Measurements from ENCODE around the gene CBFA2T2. TPM values are rescaled to one million over a fixed set of nuclear protein-coding genes. Genes with fewer than 3 reads are reported as not detected.

Gene CBFA2T2
- total RNA-seq, 6 donors from 2014 or later: 10.0 to 35.6 (median 16.2) TPM

DNA sequence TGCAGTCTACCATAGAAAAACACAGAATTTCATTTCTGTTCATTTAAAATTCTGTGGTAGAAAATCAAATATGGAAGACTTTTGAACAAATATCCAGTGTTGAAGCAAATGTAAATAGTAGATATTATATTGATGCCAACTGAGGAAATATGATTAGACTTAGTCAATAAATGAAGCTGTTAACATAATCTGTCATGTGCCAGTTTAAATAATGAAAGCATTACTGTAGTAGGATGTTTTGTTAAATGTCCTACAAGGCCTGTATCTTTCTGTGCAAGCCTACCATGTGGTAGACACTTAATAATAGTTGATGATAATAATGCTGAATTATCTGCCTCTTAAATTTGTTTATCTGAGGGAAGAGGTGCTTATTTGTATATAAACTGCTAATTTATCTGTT lies 55.9 kb downstream of the CBFA2T2 start:
- Histone ChIP-seq H3K36me3 (peaks cover 0 to 1% (median 0%) of the 10 kb centered on the region in 4 donors), H3K27me3 (no peaks in the 10 kb centered on the region), H3K4me1 (no peaks in the 10 kb centered on the region), H3K9me3 (no peaks in the 10 kb centered on the region), H3K4me3 (no peak overlapping the region), H3K27ac (no peak overlapping the region)
- DNase-seq (no peak), ATAC-seq (ENCODE audit: low FRiP score in 2 of 2) (no peak)
- TF ChIP-seq, protein P1, sequence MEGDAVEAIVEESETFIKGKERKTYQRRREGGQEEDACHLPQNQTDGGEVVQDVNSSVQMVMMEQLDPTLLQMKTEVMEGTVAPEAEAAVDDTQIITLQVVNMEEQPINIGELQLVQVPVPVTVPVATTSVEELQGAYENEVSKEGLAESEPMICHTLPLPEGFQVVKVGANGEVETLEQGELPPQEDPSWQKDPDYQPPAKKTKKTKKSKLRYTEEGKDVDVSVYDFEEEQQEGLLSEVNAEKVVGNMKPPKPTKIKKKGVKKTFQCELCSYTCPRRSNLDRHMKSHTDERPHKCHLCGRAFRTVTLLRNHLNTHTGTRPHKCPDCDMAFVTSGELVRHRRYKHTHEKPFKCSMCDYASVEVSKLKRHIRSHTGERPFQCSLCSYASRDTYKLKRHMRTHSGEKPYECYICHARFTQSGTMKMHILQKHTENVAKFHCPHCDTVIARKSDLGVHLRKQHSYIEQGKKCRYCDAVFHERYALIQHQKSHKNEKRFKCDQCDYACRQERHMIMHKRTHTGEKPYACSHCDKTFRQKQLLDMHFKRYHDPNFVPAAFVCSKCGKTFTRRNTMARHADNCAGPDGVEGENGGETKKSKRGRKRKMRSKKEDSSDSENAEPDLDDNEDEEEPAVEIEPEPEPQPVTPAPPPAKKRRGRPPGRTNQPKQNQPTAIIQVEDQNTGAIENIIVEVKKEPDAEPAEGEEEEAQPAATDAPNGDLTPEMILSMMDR (IDR thresholded peaks at IDR 0.05): no peak
- no peak for TF ChIP-seq EP300 (IDR thresholded peaks at IDR 0.05)
- no peak for TF ChIP-seq POLR2AphosphoS5 (IDR thresholded peaks at IDR 0.05)
- no peak for TF ChIP-seq POLR2A (IDR thresholded peaks at IDR 0.05)

DNA sequence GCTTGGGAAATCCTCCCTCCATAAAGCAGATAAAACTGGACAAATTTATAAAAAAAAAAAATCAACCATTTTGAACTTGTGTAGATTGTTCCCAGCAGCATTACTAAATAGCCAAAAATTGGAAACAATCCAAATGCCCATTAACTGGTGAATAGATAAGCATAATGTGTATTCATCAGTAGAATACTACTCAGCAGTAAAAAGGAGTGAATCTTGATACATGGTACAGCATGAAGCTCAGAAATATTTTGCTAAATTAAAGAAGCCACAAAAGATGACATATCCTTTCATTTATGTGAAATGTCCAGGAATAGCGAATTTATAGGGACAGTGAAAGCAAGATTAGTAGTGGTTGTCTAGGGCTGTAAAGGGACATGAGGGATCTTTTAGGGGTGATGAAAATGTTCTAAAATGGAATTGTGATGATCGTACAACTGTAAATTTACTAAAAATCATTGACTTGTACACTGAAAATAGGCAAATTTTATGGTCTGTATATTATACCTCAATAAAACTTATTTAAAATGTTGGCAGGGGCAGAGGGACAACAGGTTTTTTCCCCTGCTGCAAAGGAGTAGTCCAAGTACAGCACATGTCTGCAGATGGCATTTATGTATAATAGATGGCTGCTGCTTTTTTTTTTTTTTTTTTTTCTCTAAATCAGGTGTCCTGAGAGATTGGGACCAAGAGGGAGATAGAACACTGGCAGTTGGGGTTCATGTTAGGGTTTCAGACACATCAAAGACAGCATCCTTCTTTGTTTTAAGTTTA lies 59.5 kb downstream of the CBFA2T2 start:
- Histone ChIP-seq H3K4me1 (peaks cover 0 to 4% (median under 1%) of the 10 kb centered on the region in 4 donors), H3K36me3 (peaks cover 0 to 6% (median 0%) of the 10 kb centered on the region in 4 donors), H3K9me3 (no peaks in the 10 kb centered on the region), H3K27me3 (no peaks in the 10 kb centered on the region), H3K27ac (no peak overlapping the region), H3K4me3 (no peak overlapping the region)
- ATAC-seq (ENCODE audit: low FRiP score in 2 of 2) (no peak), DNase-seq (no peak)
- WGBS, 2 donors: 99 to 100% methylated on average over 2 of the region's 2 CpGs
- TF ChIP-seq POLR2AphosphoS5 (IDR thresholded peaks at IDR 0.05) (no peak), POLR2A (IDR thresholded peaks at IDR 0.05) (no peak), EP300 (IDR thresholded peaks at IDR 0.05) (no peak)
- TF ChIP-seq, protein P1 (IDR thresholded peaks at IDR 0.05): no peak

GRCh38 chr20:33551778-33552177 lies 61.9 kb downstream of the CBFA2T2 start:
- no peak for TF ChIP-seq POLR2A (IDR thresholded peaks at IDR 0.05)
- TF ChIP-seq, protein P1 (IDR thresholded peaks at IDR 0.05): no peak
- TF ChIP-seq POLR2AphosphoS5 (IDR thresholded peaks at IDR 0.05): no peak
- no peak for TF ChIP-seq EP300 (IDR thresholded peaks at IDR 0.05)
- DNase-seq (no peak), ATAC-seq (ENCODE audit: low FRiP score in 2 of 2) (peak in 1 of 2 donors; percentile 76)
- WGBS, 2 donors: 64 to 89% methylated on average over 1 of the region's 1 CpG
- H3K27ac ChIP-seq: no peak overlapping the region
- H3K9me3 ChIP-seq: no peaks in the 10 kb centered on the region
- H3K36me3 ChIP-seq: peaks cover 0 to 6% (median 0%) of the 10 kb centered on the region in 4 donors
- peaks cover 6 to 11% (median 8%) of the 10 kb centered on the region in 4 donors for H3K4me1 ChIP-seq
- H3K27me3 ChIP-seq: no peaks in the 10 kb centered on the region
- no peak overlapping the region for H3K4me3 ChIP-seq

GRCh38 chr20:33552519-33552918 lies 62.6 kb downstream of the CBFA2T2 start:
- Histone ChIP-seq H3K4me1 (peaks cover 6 to 11% (median 8%) of the 10 kb centered on the region in 4 donors), H3K36me3 (peaks cover 0 to 6% (median 0%) of the 10 kb centered on the region in 4 donors), H3K27me3 (no peaks in the 10 kb centered on the region), H3K4me3 (no peak overlapping the region), H3K9me3 (no peaks in the 10 kb centered on the region), H3K27ac (no peak overlapping the region)
- 81 to 87% methylated on average over 3 of the region's 3 CpGs for WGBS, 2 donors
- TF ChIP-seq, protein P1 (IDR thresholded peaks at IDR 0.05): no peak
- TF ChIP-seq EP300 (IDR thresholded peaks at IDR 0.05) (no peak), POLR2A (IDR thresholded peaks at IDR 0.05) (no peak), POLR2AphosphoS5 (IDR thresholded peaks at IDR 0.05) (no peak)
- ATAC-seq (ENCODE audit: low FRiP score in 2 of 2) (no peak), DNase-seq (no peak)

Data from upper lobe of left lung (tissue), 6 donors.